HCT116 (cell line): ENCODE data around the gene PODN. TPM values are rescaled to one million over a fixed set of nuclear protein-coding genes. Genes with fewer than 3 reads are reported as not detected.

ENCODE experiments used
- ATAC-seq: fragments of 200-7000 bp; cut with Tn5 transposase; 2 replicates; pipeline ENCODE4 v1.9.1; 2020; ENCODE audit warnings: mild to moderate bottlenecking, moderate library complexity
- BruUV-seq: library from RNA; stranded (reverse); fragments of 400-500 nt; replicated peaks from 2 replicates; lab custom pipeline; 2021; lab: Mats Ljungman, UMichigan
- CTCF ChIA-PET: fragments of 300-600 bp; sonication (Branson Sonifier 250); formaldehyde crosslinking; loops from one replicate; lab custom pipeline; 2021; ENCODE audit warnings: antibody characterized with exemption; lab: Charles Lee
- POLR2A ChIA-PET: fragments of 300-600, 350-600 bp; sonication (Branson Sonifier 250); formaldehyde crosslinking; loops from one replicate; lab custom pipeline; 2021; ENCODE audit warnings: antibody characterized with exemption; lab: Charles Lee
- RAD21 ChIA-PET, 2 experiments: fragments of 300-600 bp; sonication (Branson Sonifier 250); formaldehyde crosslinking; loops; one replicate each; lab custom pipeline; 2023; ENCODE audit warnings: low total read pairs in 2 of 2; ENCODE audit not compliant: uncharacterized antibody in 2 of 2, unreplicated experiment in 2 of 2, low non-redundant PET in 1 of 2; lab: Charles Lee
- DNase-seq: peaks from one replicate; pipeline ENCODE4 v3.0.0-alpha.2; 2010; ENCODE audit warnings: low read depth, low spot score
- H2AFZ ChIP-seq: fragments of 200-600 bp; shearing (Covaris generic), sonication (generic); 2 replicates; pipeline ENCODE4 v1.6.1; 2017; ENCODE audit warnings: low read depth, mixed run types, mixed read lengths, antibody characterized with exemption, low read length; ENCODE audit not compliant: poor library complexity, severe bottlenecking
- H3K27ac ChIP-seq: 2 replicates; pipeline ENCODE4 v1.5.1; 2012; ENCODE audit warnings: low read depth, low read length
- H3K27me3 ChIP-seq: fragments of 200-600 bp; sonication (generic); 2 replicates; pipeline ENCODE4 v1.6.1; 2016; ENCODE audit warnings: mixed run types, low read length, mixed read lengths; ENCODE audit not compliant: insufficient read depth
- H3K36me3 ChIP-seq, 2 experiments: fragments of 200-500 bp in 1 of 2; fragments of 200-600 bp in 1 of 2; sonication (Bioruptor generic) in 1 of 2; sonication (generic) in 1 of 2; 2 replicates each; pipeline versions ENCODE4 v1.5.1 to v1.6.1; 2014 to 2016; ENCODE audit warnings: low read length in 2 of 2, inconsistent platforms in 1 of 2, mixed read lengths in 1 of 2, mixed run types in 1 of 2; ENCODE audit not compliant: insufficient read depth in 2 of 2, control insufficient read depth in 1 of 2
- H3K4me1 ChIP-seq, 2 experiments: fragments of 200-600 bp in 1 of 2; sonication (generic) in 1 of 2; 2 replicates each; pipeline versions ENCODE4 v1.5.1 to v1.6.1; 2012 to 2017; ENCODE audit warnings: low read length in 2 of 2, inconsistent platforms in 1 of 2, mild to moderate bottlenecking in 1 of 2, mixed read lengths in 1 of 2, mixed run types in 1 of 2, moderate library complexity in 1 of 2; ENCODE audit not compliant: insufficient read depth in 2 of 2, control insufficient read depth in 1 of 2
- H3K4me2 ChIP-seq: fragments of 200-600 bp; sonication (generic); 2 replicates; pipeline ENCODE4 v1.6.1; 2017; ENCODE audit warnings: mixed run types, low read length, mixed read lengths
- H3K4me3 ChIP-seq, 2 experiments: fragments of 200-600 bp in 1 of 2; sonication (generic) in 1 of 2; replicated peaks in 1 of 2; 2 replicates each; pipeline ENCODE4 v1.5.1; 2011 to 2016; ENCODE audit warnings: low read length in 2 of 2, control low read depth in 1 of 2, low read depth in 1 of 2, mild to moderate bottlenecking in 1 of 2, mixed read lengths in 1 of 2, mixed run types in 1 of 2
- H3K79me2 ChIP-seq: fragments of 200-600 bp; sonication (generic); 2 replicates; pipeline ENCODE4 v1.6.1; 2017; ENCODE audit warnings: mild to moderate bottlenecking, mixed run types, low read length, moderate library complexity, mixed read lengths; ENCODE audit not compliant: insufficient read depth
- H3K9ac ChIP-seq: fragments of 200-600 bp; sonication (generic); 2 replicates; pipeline ENCODE4 v1.6.1; 2016; ENCODE audit warnings: low read length, mixed read lengths
- H3K9me2 ChIP-seq: fragments of 200-600 bp; sonication (generic), shearing (Covaris generic); 2 replicates; pipeline ENCODE4 v1.6.1; 2017; ENCODE audit warnings: mixed run types, mild to moderate bottlenecking, moderate library complexity; ENCODE audit not compliant: insufficient read depth
- H3K9me3 ChIP-seq, 2 experiments: fragments of 200-500 bp in 1 of 2; fragments of 200-600 bp in 1 of 2; sonication (Bioruptor generic) in 1 of 2; sonication (generic) in 1 of 2; 2 replicates each; pipeline ENCODE4 v1.6.1; 2014 to 2017; ENCODE audit warnings: low read length in 2 of 2, mixed read lengths in 2 of 2, inconsistent platforms in 1 of 2, low read depth in 1 of 2, mild to moderate bottlenecking in 1 of 2, mixed run types in 1 of 2, moderate library complexity in 1 of 2; ENCODE audit not compliant: control insufficient read depth in 1 of 2, insufficient read depth in 1 of 2
- H4K20me1 ChIP-seq: fragments of 200-600 bp; sonication (generic), shearing (Covaris generic); 2 replicates; pipeline ENCODE4 v1.6.1; 2017; ENCODE audit warnings: mixed run types, mild to moderate bottlenecking, moderate library complexity; ENCODE audit not compliant: insufficient read depth
- EGR1 ChIP-seq: IDR thresholded peaks from 2 replicates; pipeline ENCODE4 v1.6.1; 2012; ENCODE audit warnings: low read depth
- EZH2phosphoT487 ChIP-seq: fragments of 200-600 bp; IDR thresholded peaks from 2 replicates; pipeline ENCODE4 v1.6.1; 2018; ENCODE audit warnings: antibody characterized with exemption, borderline replicate concordance
- FOSL1 ChIP-seq: IDR thresholded peaks from 2 replicates; pipeline ENCODE4 v1.6.1; 2012; ENCODE audit warnings: low read depth
- JUND ChIP-seq: IDR thresholded peaks from 2 replicates; pipeline ENCODE4 v1.6.1; 2012
- POLR2A ChIP-seq: IDR thresholded peaks from 2 replicates; pipeline ENCODE4 v1.7.0; 2011; ENCODE audit warnings: borderline replicate concordance; ENCODE audit not compliant: insufficient read depth, insufficient read length; ENCODE audit errors: extremely low read depth
- POLR2AphosphoS5 ChIP-seq: IDR thresholded peaks from 2 replicates; pipeline ENCODE4 v1.6.1; 2011; ENCODE audit warnings: mild to moderate bottlenecking, low read depth, low read length, moderate library complexity
- RAD21 ChIP-seq: IDR thresholded peaks from 2 replicates; pipeline ENCODE4 v1.6.1; 2012; ENCODE audit warnings: low read depth, mild to moderate bottlenecking
- REST ChIP-seq: IDR thresholded peaks from 2 replicates; pipeline ENCODE4 v1.6.1; 2012; ENCODE audit warnings: low read depth
- TCF7L2 ChIP-seq: IDR thresholded peaks from 2 replicates; pipeline ENCODE4 v1.7.0; 2011; ENCODE audit warnings: borderline replicate concordance, inconsistent platforms; ENCODE audit not compliant: insufficient read depth, insufficient read length; ENCODE audit errors: extremely low read depth
- ZFX ChIP-seq: fragments of 450-650 bp; IDR thresholded peaks from 2 replicates; pipeline ENCODE4 v1.6.1; 2017
- ZNF274 ChIP-seq: fragments of 200-500 bp; sonication (Bioruptor generic); IDR thresholded peaks from 2 replicates; pipeline ENCODE4 v1.6.1; 2014; ENCODE audit warnings: mild to moderate bottlenecking, low read depth, low read length, inconsistent platforms
- intact Hi-C: fragments of 100-400 bp; cut with micrococcal nuclease; formaldehyde crosslinking; loops from 2 replicates; pipeline ENCODE4 v1.10.0; 2022
- total RNA-seq: library from RNA; stranded (reverse); gene quantifications from one replicate; pipeline ENCODE4 v1.2.1, GENCODE V29; 2021; ENCODE audit not compliant: unreplicated experiment
- TF ChIP-seq, protein P1 (sequence below): IDR thresholded peaks from 2 replicates; pipeline ENCODE4 v1.6.1; 2012
- TF ChIP-seq, protein P2 (sequence below), 3 experiments: fragments of 200-600 bp in 1 of 3; sonication (generic) in 1 of 3; IDR thresholded peaks in 2 of 3; conservative IDR thresholded peaks in 1 of 3; 2 replicates each; pipeline ENCODE4 v1.5.1; 2012 to 2017; ENCODE audit warnings: low read depth in 2 of 3, low read length in 2 of 3, antibody characterized with exemption in 1 of 3, borderline replicate concordance in 1 of 3, control low read depth in 1 of 3, mild to moderate bottlenecking in 1 of 3, mixed read lengths in 1 of 3, mixed run types in 1 of 3, moderate library complexity in 1 of 3; ENCODE audit not compliant: insufficient read depth in 1 of 3
- TF ChIP-seq, protein P3 (sequence below): IDR thresholded peaks from 2 replicates; pipeline ENCODE4 v1.6.1; 2011; ENCODE audit warnings: mild to moderate bottlenecking, low read length, moderate library complexity; ENCODE audit not compliant: insufficient replicate concordance; ENCODE audit errors: extremely low read depth

PODN gene
- total RNA-seq, 1 experiment from 2014 or later = 0.22 TPM

GRCh38 chr1:53078333-53079101, 16.5 kb downstream of the PODN start:
- RAD21 ChIA-PET = no interaction called here
- ATAC-seq = no peak
- H3K9me2 ChIP-seq = no peaks in the 10 kb centered on the region
- no peak overlapping the region for H2AFZ ChIP-seq
- no peaks in the 10 kb centered on the region for H3K27me3 ChIP-seq
- no peak for TF ChIP-seq EGR1
- TF ChIP-seq, protein P1, sequence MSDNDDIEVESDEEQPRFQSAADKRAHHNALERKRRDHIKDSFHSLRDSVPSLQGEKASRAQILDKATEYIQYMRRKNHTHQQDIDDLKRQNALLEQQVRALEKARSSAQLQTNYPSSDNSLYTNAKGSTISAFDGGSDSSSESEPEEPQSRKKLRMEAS = no peak
- no peak for TF ChIP-seq REST
- no peak for TF ChIP-seq TCF7L2
- TF ChIP-seq, protein P2, sequence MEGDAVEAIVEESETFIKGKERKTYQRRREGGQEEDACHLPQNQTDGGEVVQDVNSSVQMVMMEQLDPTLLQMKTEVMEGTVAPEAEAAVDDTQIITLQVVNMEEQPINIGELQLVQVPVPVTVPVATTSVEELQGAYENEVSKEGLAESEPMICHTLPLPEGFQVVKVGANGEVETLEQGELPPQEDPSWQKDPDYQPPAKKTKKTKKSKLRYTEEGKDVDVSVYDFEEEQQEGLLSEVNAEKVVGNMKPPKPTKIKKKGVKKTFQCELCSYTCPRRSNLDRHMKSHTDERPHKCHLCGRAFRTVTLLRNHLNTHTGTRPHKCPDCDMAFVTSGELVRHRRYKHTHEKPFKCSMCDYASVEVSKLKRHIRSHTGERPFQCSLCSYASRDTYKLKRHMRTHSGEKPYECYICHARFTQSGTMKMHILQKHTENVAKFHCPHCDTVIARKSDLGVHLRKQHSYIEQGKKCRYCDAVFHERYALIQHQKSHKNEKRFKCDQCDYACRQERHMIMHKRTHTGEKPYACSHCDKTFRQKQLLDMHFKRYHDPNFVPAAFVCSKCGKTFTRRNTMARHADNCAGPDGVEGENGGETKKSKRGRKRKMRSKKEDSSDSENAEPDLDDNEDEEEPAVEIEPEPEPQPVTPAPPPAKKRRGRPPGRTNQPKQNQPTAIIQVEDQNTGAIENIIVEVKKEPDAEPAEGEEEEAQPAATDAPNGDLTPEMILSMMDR (IDR thresholded peaks at IDR 0.05 in 2 of 3, conservative IDR thresholded peaks at IDR 0.05 in 1 of 3; ENCODE audit: borderline replicate concordance in 1 of 3, insufficient read depth in 1 of 3, low read depth in 2 of 3, low read length in 2 of 3) = no peak
- no peak for TF ChIP-seq ZFX
- no peak for TF ChIP-seq EZH2phosphoT487
- no peak for TF ChIP-seq JUND
- no peak for TF ChIP-seq FOSL1
- TF ChIP-seq, protein P3, sequence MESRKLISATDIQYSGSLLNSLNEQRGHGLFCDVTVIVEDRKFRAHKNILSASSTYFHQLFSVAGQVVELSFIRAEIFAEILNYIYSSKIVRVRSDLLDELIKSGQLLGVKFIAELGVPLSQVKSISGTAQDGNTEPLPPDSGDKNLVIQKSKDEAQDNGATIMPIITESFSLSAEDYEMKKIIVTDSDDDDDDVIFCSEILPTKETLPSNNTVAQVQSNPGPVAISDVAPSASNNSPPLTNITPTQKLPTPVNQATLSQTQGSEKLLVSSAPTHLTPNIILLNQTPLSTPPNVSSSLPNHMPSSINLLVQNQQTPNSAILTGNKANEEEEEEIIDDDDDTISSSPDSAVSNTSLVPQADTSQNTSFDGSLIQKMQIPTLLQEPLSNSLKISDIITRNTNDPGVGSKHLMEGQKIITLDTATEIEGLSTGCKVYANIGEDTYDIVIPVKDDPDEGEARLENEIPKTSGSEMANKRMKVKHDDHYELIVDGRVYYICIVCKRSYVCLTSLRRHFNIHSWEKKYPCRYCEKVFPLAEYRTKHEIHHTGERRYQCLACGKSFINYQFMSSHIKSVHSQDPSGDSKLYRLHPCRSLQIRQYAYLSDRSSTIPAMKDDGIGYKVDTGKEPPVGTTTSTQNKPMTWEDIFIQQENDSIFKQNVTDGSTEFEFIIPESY = no peak
- TF ChIP-seq POLR2A = no peak
- TF ChIP-seq POLR2AphosphoS5 = no peak
- TF ChIP-seq ZNF274 = no peak
- TF ChIP-seq RAD21 = no peak
- H4K20me1 ChIP-seq = no peaks in the 10 kb centered on the region
- no peak overlapping the region for H3K4me3 ChIP-seq
- no peak overlapping the region for H3K4me2 ChIP-seq
- POLR2A ChIA-PET = no interaction called here
- no peaks in the 10 kb centered on the region for H3K79me2 ChIP-seq
- H3K9me3 ChIP-seq = no peaks in the 10 kb centered on the region
- H3K27ac ChIP-seq = no peak overlapping the region
- no TSS peak for BruUV-seq
- DNase-seq = no peak
- no peaks in the 10 kb centered on the region for H3K4me1 ChIP-seq
- no peak overlapping the region for H3K9ac ChIP-seq
- no peaks in the 10 kb centered on the region for H3K36me3 ChIP-seq
- intact Hi-C loops = no loop called here
- CTCF ChIA-PET = no interaction called here
